ENCODE results near the gene ERRFI1.

ERRFI1 gene

DNA sequence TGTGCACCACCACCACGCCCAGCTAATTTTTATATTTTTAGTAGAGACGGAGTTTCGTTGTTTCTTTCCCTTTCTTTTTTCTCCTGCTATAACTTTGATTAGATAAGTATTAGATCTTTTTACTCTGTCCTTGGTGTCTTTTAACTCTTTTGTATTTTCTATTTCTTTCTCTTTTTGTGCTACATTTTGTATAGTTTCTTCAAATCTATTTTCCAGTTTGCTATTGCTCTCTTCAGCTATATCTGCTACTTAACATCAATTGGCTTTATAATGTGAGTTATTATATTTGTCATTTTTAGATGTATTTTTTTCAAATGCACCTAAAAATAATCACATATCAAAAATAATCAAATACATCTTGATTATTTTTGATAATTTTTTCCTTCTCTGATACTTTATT, 16.0 kb upstream of the ERRFI1 start:
- DNase-seq, result no peak

DNA sequence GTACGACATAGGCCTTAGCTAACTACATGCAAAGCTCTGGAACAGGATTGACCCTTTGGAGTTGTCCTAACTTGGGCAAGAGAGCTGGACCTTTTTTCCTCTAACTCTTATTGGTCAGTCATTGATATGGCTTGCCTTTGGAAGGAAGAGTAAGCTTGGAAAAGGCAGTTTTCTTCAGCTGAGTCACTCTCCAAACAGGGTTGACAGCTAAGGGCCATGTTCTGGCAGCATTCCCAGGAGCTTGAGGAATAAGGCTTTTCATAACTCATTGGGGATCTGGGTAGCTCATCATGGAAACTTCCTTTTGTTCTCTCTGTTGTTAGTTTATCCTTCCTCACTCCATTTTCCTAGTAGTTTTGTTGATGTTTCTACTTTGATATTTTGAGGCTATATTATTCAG, 14.5 kb upstream of the ERRFI1 start:
- DNase-seq, result no peak

DNA sequence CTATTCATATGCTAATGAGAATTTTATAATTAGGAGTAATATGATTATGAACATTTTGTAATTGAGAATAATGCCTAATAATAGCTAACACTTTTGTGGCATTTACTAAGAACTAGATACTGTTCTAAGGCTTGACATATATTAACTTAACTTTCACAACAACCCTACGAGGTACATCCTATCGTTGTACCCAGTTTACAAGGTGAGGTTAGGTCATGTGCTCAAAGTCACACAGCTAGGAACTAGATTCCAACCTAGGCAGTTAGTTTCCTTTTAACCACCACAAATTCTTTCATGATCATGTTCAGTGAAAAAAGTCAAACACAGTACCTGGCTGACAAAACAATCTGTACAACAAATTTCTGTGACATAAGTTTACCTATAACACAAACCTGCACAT, 13.0 kb upstream of the ERRFI1 start:
- DNase-seq, result no peak

DNA sequence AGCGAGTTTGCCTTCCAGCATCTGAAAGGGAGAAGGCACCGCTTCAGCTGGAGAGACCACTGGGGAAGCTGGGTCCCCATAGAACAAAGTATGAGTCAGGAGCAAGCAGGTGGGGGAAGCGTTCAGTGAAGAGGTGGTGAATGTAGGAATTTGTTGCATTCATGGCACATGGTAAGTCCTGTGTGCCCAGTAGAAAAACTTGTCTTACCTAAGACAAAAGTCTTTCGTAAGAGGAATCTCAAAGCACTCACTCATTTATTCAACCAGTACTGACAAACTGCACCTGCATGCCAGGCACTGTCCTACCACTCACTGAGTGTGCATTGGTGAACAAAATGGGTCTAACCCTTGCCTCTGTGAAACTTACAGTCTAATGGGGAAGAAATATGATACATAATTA, 9.2 kb upstream of the ERRFI1 start:
- no peak for DNase-seq

DNA sequence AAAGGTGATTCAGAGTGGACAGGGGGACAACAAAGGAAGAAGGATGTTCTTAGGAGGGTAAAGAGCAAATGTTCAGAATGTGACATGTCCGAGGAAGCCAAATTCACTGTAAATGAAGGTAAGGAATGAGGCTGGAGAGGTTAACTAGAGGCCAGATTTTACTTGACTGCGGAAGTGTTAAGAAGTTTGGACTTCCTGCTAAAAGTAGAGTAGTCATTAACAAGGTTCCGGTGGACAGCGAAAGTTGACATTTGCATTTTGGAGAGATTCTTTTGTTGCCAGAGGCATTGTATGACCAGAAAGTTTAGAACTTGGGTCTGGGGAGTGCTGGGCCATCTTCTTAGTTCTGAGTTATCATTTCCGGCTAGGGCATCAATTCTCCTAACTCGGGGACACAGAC, 7.2 kb upstream of the ERRFI1 start:
- DNase-seq, result no peak

DNA sequence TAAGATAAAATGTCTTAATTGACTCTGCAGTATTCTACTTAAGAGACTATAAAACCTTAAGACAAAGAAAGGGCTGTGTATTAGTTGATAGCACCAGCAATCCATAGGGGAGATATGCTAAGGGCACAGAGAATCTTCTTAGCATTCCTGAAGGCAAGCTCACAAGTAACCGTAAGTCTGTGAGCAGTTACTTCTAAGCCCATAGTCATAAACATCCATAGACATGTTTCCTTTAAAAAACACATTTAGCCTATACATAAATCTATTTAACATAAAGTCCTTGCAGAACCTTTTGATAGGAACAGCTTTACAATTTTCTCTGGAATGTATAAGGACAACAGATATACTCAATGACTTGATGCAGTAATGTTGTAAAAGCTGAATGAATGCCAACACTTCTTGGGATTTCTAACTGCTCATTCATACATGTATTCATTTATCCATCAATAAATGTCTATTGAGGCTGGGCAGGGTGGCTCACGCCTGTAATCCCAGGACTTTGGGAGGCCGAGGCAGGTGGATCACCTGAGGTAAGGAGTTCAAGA, 6.3 kb upstream of the ERRFI1 start:
- DNase-seq, result no peak

DNA sequence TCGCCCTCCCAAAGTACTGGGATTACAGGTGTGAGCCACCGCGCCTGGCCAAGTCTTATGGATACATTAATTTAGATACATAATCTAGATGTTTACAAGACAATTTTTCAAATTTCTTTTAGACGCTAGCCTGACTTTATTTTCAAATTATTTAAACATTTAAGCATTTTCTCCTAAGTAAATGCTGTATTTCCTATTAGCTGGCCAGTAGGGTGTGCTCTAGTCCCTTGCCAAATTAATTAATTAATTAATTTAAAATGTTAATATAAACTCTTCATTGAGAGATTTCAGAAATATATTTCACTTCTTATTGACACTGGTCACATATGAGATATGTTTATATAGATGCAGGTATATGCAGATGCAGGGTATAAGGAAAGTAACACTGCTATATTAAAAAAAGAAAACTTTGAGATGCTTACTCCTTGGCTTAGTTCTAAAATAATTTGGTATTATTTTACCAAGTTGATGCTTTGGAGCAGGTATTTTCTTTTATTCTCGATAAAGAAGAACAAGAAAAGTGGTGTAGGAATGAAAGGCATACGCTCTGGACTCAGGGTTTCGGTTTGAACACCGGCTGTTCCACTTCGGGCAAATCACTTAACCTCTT, 5.2 kb upstream of the ERRFI1 start:
- peak; percentile 28 for DNase-seq

DNA sequence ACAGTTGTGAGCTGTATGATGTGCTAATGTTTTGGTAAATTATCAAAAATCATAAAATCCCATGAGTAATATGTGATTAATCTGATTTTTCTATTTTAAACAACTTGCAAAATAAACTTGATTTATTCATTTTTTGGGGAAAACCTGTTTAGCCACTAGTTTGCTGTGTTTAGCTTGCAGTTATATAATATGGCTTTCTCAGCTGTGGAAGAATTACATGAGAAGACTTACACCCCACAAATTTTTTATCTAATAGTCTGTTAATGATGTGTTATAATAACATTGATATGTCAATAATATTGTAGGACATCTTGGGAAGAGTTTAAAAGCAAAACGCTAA, 2.4 kb upstream of the ERRFI1 start:
- DNase-seq, result no peak

DNA sequence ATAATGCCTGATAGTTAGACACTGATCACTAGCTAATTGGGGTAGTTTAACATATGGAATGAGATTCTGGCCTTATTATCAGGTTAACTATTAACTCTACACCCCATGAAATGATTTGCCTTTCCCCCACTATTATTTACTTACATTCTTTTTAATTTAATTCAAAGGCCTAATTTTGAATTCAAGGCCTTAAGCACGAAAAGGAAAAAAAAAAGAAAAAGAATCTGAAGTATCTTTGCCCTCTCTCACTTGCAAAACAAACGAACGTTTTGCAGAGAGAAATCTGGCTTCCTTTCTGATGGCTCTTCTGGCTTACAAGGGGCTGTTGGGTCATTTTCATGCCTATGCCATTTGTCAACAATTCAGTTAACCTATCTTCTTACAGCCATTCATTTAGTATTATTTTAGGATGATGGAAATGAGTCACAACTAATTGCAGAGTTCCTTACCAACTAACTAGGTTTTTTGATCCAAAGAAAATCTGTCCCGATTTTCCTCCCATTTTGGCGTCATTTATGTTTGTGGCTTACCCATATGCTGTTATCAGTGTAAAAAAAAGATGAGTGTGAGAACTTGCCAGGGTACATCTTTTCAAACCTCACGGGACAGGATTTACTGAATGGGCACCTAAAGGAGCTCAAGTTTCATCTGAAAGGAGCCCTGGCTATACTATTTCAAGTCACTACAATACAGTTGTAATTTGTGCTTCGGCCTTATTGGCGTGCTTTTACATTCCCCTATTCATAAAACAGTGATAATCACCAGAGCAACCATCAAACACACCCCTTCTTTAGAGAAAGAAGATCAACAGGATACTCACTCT, 1.9 kb upstream of the ERRFI1 start:
- DNase-seq, result no peak

DNA sequence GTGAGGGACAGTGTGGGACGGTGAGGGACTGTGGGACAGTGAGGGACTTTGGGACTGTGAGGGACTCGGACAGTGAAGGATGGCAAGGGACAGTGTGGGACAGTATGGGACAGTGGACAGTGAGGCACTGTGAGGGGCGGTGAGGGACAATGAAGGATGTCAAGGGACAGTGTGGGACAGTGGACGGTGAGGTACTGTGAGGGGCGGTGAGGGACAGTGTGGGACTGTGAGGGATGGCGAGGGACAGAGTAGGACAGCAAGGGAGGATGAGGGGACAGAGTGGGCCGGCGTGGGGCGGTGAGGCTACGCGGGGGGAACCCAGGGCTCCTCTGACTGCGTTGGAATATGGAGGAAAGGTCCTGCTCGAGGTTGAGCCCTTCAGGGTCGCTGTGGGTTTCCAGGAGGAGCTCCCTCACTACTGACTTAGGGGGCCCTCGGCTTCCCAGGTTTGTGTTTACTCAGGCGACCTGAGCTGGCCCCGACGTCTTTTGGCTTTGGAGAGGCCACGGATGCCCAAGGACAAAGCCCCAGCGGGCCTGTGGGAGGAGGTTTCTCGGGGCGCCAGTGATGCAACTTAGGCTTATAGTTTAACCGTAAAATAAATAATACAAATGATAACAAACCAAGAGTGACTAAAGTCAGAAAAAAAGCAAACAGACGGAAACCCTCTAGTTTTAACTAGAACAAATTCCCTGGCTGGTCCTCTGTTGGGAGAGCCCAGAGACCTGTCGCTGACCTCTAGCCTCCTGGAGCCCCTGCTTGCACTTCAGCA, 1.1 kb upstream of the ERRFI1 start:
- DNase-seq, result no peak

DNA sequence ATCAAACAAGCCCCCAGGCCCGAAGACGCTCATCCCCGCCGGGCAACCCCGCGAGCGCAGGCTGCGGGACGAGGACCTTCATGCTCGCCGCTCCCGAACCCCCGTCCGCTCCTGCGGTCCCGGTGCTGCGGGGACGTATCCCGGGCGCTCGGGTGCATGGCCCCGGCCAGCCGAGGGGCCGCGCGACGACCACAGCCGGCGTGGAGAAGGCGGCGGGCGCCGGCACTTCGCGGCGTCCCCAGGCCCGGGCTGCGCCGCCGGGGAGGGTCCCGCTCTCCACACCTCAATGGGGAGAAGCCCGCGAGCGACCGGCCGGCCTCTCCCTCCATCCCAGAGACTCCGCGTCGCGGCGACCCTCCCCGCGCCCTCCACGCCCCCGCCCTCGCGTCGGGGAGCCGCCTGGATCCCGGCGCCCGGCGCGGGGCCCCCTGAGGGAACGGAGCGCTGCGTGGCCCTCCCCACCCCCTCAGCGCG, 401 bp downstream of the ERRFI1 start:
- no peak for DNase-seq

DNA sequence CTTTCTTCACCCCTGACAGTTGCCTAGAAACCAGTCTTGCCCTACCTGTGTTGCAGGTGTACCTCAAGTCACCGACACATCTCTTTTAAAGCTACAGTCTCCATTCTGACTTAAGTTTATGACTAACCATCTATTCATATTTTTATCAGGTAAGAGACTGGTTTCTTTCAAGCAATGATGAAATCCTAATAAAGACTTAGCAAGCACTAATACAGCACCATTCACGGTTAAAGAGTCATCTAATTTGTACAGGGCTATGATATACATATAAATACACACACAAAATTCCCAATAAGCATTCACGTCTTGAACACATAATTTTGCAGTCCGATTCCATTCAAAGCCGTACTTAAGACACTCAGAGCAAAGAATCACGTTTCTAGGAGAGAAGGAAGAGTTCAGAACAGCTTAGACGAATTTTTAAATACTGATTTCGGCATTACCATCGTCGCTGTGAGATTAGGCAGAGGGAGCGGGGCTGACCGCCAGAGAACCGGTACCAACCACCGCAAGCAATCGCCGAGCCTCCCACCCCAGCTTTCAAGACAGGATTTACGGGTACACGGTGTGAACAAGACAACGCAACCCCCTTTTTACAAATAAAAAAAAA, 943 bp downstream of the ERRFI1 start:
- no peak for DNase-seq

DNA sequence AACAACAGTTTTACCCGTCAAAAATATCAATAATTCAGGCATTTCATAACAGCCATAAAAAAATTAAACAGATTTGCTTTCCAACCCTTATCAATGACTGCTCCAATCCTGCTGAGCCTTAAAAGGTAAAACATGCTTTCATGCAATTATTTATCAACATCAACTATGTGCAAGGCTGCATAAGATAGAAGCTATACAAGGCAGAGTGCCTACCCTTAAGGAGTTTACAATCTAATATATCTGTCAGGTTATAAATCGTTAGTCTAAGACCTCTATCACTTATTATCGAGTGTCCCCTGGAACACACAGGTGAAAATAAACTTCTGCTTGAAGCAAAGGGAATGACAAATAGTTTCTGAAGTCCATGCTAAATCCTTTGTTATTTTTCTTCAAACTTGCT, 1.8 kb downstream of the ERRFI1 start:
- no peak for DNase-seq

DNA sequence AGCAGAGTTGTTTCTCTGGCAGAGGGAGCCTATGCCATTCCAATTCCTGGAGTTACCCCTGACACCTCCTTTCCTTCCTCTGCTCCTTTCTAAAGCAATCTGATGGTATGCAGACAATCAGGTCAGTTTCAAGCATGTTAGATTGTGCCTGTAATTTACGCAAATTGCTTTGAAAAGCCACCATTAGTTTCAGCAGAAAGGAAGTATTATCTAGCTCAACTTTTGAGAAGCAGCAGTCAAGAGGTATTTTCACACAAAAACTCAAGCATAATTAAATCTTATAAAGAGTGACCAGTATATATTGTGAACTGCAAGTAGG, 2.2 kb downstream of the ERRFI1 start:
- no peak for DNase-seq

DNA sequence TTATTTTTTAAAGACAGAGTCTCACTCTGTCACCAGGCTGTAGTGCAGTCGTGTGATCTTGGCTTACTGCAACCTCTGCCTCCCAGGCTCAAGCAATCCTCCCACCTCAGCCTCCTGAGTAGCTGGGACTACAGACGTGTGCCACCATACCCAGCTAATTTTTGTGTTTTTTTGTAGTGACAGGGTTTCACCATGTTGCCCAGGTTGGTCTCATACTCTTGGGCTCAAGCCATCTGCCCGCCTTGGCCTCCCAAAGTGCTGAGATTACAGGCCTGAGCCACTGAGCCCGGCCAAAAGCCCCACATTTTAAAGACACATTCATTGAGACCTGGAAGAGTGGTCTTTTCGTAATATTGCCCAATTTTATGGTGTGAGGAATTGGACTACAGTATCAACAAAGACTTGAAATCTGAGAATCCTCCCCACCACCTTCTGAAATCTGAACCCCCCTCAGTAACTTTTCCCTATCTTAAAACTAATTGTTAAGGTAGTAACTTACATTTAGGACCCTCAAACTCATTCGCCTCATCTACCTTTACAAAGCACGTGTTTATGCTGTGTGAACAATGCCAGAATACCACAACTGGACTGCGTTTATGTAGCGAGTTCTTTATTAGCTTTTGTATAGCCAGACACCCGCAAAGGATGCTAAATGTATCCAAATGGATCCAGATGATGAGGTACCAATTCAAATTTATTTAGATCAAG, 2.7 kb downstream of the ERRFI1 start:
- DNase-seq, result no peak

DNA sequence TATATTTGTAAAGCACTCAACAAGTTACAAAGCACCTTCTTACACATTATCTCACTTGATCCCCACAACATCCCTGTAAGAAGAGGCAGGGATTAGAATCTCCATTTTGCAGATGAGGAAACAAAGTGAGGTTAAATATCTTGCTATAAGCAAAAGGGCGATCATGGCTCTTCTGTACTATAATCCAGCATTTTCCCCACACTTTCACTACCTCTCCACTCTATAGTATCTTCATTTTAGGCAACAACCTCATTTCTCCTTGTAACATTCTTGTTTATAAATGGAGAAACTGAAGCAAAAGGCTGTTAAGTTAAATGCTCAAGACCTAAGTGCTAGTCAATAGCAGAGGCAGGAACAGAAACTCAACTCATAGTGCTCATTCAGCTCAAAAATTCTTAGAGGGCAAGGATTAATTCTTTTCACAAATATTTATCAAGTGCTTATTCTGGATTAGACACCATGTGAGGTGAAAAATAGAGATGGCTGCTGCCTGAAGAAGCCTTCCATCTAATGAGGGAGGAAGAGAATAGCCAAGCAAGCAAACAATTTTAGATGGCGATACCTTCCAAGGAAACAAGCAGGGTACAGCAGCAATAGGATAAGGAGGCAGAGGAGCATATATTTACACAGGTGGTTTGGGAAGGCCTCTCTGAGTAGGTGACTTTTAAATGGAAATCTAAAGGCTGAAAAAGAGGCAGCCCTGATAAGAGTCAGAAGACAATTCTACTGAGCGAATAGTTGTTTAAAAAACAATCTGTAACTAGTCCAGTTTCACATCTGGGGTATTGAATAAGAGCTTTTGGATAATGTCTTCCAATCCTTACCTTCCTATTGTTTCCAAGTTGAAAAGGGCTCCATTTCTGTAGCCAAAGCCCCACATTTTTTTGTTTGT, 3.5 kb downstream of the ERRFI1 start:
- DNase-seq, result no peak

DNA sequence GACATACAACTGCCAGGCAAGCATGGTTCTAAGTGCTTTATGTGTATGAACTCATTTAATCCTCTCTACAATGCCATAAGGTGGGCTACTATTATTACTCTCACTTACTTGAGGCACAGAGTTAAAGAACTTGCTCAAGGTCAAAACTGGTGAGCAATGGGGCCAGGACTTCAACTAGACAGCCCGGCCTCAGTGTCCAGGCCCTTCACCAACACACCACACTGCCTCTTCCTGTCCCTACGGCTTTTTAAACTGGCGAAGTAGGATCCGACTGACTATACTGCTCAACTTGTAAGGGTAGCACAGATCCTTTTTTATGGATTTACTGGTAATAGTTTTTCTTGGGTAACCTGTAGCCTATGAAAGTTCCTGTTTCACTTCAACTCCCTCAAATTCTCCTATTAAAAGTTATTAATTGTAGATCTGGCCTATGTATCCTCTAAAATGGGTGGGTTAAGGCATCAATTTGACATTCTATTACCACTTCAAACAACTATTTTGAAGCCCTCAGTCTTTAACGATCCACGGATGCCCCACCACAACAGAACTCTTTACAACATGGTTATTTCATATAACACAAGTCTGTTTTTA, 4.3 kb downstream of the ERRFI1 start:
- no peak for DNase-seq

DNA sequence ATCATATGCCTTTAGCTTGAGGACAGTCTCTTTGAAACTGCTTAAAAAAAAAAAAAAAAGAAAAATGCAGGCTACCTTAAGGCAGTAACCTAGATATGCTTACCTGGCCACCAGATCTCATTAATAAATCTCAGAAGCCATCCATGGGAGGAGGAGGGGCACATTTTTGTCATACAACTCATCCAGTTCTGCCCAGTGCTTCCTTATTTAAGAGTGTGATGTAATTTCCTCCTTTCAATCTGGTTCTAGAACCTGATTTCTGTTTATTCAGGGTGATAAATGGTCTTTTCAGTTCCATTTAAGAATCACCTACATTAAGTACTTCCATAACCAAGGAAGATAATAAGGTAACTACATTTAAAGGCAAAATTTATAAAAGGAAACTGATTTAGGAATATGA, 6.1 kb downstream of the ERRFI1 start:
- no peak for DNase-seq

DNA sequence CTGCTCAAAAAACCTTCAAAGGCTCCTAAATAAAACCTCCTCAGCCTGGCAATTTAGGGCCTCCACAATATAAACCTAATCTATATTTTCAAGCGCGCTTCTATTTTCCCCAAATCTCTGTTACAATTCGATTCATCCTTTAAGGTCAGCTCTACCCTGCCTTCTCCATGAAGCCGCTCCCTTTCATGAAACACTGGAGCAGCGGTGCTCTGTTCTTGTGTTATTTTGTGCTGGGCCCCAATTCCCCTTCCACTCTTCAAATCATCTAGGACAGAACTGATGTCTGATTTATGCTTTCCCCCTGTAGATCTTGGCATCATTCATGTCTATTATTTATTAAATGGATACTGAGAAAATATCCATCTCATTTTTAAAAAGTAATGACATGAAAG, 6.9 kb downstream of the ERRFI1 start:
- DNase-seq, result no peak

DNA sequence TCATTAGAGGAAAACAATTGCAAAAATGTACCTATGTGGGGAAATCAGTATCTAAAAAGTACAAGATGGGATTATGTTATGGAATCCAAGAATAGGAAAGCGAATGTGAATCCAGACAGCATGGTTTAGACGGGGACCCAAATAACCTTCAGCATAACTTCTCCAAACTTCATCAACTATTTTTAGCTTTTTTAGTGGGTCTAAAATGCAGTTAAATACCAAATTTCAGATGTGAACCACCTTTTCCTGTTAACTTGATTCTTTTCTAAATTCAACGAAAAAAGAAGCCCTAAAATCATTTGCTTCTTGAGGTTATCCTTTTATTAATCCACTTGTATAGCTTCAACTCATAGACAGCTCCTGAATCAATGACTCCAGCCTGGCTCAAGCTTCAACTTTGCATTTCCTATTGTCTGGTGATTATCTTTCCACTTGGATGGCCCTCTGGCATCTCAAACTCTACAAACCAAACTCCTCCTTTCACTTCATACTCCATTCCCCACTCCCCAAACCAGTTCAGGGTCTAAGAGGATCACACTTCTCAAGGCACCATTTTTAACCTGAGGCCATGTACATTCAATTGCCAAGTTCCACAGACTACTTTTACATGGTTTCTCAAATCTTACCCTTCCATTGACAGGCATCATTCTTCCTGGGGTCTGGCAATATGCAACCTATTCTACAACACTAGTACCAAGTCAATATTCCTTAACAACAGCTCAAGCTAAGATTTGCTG, 7.4 kb downstream of the ERRFI1 start:
- no peak for DNase-seq
